ENCODE measurements around the gene BTBD9.

GRCh38 chr6:38636027-38636426, 3.7 kb downstream of the BTBD9 start:
- TF ChIP-seq EZH2 (IDR thresholded peaks at IDR 0.05; ENCODE audit: insufficient read depth, low read length) = no peak
- TF ChIP-seq, protein P1, sequence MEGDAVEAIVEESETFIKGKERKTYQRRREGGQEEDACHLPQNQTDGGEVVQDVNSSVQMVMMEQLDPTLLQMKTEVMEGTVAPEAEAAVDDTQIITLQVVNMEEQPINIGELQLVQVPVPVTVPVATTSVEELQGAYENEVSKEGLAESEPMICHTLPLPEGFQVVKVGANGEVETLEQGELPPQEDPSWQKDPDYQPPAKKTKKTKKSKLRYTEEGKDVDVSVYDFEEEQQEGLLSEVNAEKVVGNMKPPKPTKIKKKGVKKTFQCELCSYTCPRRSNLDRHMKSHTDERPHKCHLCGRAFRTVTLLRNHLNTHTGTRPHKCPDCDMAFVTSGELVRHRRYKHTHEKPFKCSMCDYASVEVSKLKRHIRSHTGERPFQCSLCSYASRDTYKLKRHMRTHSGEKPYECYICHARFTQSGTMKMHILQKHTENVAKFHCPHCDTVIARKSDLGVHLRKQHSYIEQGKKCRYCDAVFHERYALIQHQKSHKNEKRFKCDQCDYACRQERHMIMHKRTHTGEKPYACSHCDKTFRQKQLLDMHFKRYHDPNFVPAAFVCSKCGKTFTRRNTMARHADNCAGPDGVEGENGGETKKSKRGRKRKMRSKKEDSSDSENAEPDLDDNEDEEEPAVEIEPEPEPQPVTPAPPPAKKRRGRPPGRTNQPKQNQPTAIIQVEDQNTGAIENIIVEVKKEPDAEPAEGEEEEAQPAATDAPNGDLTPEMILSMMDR (IDR thresholded peaks at IDR 0.05; ENCODE audit: insufficient read depth, low read depth, low read length) = no peak
